Stimulated activated CD4-positive, alpha-beta T cell treated with anti-CD3 and anti-CD28 coated beads, Interleukin-1b, Interleukin-23, amount 100 ng/mL, for 24 hours (primary cell): ENCODE measurements around the gene HOXD8.

Source experiments
- DNase-seq, 4 experiments: peaks; one replicate each; pipeline ENCODE4 v3.0.0-alpha.2; 2020; ENCODE audit warnings: low read depth in 4 of 4, low spot score in 1 of 4

The HOXD8 gene

GRCh38 chr2:176102309-176102866, 27.1 kb upstream of the HOXD8 start:
- DNase-seq, result no peak

DNA sequence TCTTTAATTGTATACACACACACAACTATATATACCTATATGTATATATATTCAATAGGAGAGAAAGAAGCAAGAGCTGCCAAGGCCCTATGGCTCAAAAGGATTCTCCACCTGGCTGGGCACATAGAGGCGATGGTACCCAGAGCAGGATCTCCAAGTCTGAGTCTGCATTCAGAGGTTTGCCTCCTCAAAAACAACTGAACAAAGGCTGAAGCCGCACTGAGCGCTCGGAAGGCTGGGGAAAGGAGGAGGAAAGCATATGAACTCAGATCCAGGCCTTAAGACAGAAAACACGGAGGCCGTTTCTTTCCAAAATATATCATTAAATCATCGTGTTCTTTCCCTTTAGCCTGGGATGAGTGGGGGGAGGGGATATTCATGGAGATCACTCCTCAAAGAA, 26.3 kb upstream of the HOXD8 start:
- no peak for DNase-seq

DNA sequence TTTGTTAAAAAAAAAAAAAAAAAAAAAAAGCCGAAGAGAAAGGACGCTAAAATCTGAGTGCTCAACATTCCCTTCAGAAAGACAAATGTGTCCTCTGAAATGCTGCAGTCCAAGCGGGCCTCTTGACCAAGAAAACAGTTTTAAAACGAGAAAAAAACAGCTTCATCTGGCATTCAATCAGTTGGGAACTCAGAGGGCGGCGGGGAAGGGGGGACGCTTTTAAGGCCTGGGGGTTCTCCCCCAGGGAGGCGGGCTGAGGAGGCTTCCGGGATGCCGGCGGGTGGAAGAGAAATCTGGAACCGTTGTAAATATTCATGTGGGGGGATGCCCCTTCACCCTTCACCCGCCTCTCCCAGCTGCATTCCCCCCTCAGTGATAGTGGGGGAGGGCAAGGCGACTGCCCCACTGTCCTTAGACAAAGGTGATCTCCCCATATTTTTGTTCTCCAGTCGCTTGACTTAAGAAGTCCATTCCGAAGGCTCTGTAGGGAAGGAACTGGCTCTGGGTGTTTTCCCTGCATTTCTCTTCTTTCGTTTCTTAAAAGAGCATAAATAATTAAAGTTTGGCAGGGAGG, 25.7 kb upstream of the HOXD8 start:
- DNase-seq, result no peak

DNA sequence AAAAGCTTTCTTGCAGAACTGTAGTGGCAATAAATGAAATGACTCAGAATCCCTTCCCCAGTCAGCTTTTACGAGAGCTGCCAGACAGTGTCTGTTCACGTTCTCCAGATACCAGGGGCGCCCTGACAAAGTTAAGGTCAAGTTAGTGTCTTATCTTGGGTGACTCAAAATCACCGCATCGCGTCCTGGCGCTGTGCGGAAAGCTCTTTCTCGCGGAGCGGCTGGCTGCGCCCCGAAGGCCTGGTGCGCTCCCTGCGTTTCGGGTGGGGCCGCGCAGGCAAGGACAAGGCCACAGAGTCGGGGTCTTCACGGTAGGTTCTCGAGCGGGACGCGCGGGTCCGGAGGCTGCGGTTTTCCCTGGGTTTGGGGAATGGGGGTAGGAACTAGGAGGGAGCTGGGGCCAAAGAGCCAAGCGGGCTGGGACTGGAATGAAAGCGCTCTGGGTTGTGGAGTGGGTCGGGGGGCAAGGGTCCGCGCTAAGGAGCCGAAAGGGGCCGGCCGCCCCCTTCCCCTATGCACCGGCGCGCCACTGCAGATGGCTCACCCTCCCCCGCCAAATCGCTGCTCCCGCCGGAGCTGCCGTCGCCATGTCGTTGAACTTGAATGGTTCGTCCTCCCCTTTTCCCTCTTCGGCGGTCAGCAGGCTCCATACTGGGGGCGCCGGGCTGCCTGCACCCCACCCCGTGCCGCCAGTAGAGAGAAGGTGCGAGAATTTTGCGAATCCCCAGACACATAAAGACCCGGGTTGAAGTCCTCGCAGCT, 25.0 kb upstream of the HOXD8 start:
- DNase-seq, result no peak

DNA sequence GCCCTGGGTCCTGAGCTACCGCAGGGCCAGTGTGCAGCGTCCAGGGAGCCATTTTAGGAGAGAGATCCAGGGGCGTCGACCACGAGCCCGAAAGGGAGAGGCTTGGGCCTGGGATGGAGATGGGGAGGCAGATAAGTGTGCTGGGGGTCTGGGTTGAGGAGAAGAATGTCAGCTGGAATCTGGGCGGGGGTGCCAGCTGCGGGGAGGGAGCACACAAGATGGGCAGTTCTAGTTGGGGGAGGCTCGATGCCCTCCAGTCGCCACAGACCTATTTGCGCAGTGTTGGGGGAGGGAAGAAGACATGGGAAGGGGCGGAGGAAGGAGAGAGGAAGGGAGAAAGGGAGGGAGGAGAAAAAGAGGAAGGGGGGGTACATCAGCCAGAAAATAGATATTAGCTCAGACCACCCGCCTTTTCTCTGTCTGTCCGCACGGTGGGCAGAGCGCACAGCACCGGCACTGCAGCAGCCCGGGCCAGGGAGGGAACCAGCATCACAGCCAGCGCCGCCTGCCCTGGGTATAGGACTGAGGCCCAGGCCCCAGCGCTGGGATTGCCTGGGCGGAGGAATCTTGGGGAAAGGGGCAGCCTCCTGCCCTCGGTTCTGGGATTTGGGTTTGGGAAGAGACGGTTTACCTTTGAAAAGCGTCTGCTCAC, 24.3 kb upstream of the HOXD8 start:
- DNase-seq, result no peak

DNA sequence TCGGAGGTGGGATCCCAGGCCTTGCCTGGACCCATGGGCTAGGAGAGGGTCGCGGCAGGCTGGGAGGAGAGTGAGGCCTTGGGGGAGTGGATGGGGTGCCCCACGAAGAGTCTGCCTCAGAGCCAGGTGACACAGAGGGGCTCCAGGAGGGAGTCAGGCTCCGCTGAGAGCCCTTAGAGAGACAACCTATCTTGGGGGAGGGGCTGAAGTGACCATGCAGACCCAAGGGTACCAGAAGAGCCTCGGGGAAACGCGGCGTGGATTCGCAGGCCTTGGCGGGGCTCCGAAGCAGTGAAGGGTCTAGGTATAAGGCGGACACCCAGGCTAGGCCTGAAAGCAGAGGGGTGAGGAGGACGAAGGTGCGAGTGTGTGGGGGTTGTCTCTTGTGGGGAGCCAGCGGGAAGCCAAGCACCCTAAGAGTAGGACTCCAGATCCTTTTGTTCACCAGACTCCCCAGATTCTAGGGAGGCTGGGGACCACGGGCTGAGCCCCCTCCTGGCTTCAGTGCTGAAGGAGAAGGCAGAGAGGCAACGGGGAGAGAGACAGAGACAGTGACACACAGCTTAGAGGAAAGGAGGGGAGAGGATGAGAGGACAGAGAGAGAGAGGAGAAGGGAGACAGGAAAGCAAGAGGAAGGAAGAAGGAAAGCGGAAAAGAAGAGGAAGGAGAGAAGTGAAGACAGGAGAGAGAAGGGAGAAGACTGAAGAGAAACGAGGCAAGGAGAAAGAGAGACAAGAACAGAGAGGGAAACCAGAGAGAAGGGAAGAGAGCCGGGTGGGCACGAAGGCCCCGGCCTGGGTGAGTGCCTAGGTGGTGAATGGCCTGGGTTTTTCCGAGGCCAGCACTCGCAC, 23.6 kb upstream of the HOXD8 start:
- DNase-seq, result no peak

DNA sequence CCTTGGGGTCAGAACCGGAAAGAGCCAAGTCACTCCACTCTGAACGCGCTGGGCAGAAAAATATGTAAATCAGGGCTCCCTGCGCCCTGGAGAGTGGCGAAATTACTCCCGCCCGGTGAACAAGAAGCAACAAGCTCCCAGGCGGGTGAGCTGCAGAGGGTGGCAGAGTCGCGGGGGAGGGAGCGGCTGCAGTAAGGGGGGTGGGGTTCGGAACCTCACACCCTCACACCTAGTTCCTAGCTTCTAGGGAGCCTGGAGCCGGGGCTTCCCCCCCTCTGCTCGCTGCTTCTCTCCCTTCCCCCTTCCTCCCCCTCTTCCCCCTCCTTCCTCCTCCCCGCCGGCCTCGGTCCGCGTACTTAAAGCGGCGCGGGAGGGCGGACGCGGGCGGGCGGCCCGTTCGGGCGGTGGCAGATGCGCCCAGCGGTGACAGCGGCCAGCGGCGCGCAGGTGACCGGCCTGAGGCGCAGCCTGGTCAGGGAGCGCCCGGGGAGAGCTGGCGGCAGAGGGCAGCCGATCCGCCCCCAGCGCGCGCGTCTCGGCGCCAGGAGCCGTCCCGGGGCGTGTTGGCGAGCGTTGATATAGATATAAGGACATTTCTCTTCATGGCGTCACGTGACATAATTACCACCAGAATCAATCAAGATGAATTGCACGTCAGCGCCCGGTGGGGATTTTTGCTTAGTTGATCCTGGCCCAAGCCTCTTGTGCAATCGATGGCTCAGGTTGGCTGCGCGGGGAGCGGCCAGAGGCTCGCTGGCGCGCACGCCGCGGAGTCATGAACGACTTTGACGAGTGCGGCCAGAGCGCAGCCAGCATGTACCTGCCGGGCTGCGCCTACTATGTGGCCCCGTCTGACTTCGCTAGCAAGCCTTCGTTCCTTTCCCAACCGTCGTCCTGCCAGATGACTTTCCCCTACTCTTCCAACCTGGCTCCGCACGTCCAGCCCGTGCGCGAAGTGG, 22.6 kb upstream of the HOXD8 start, which contains the start of gene HOXD11:
Gene HOXD11, plus strand, starts transcription at position 700 of the 959 bp plus-strand sequence. Its CDS starts 76 bp downstream, at position 776.
- no peak for DNase-seq

DNA sequence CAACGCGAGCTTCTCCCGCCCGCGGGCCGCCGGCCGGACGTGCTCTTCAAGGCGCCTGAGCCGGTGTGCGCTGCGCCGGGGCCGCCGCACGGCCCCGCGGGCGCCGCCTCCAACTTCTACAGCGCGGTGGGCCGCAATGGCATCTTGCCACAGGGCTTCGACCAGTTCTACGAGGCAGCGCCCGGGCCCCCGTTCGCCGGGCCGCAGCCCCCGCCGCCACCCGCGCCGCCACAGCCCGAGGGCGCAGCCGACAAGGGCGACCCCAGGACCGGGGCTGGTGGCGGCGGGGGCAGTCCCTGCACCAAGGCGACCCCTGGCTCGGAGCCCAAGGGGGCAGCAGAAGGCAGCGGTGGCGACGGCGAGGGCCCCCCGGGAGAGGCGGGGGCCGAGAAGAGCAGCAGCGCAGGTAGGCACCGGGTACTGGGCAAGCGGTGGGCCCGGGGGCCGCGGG, 21.7 kb upstream of the HOXD8 start:
- DNase-seq, result no peak

- no peak for DNase-seq
Observed at GRCh38 chr2:176109192-176109901, 20.2 kb upstream of the HOXD8 start.

DNA sequence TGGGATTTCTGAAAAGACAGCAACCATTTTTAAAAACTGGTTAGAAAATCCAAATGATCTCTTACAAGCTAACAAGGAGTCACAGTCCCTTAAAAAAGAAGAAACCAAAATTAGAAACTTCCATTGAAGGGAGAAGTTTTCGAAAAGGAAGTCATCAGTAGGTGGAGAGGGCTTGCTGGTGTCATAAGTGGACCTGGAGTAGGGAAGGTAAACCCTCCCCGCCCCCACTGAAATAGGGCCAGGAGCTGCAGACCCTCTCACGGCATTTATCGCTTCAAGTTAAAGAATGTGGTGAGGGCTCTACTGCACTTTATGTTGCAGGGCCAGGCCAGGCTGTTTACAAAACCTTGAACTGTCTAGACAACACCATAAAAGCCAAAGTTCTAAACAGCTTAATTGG, 19.6 kb upstream of the HOXD8 start:
- no peak for DNase-seq

DNA sequence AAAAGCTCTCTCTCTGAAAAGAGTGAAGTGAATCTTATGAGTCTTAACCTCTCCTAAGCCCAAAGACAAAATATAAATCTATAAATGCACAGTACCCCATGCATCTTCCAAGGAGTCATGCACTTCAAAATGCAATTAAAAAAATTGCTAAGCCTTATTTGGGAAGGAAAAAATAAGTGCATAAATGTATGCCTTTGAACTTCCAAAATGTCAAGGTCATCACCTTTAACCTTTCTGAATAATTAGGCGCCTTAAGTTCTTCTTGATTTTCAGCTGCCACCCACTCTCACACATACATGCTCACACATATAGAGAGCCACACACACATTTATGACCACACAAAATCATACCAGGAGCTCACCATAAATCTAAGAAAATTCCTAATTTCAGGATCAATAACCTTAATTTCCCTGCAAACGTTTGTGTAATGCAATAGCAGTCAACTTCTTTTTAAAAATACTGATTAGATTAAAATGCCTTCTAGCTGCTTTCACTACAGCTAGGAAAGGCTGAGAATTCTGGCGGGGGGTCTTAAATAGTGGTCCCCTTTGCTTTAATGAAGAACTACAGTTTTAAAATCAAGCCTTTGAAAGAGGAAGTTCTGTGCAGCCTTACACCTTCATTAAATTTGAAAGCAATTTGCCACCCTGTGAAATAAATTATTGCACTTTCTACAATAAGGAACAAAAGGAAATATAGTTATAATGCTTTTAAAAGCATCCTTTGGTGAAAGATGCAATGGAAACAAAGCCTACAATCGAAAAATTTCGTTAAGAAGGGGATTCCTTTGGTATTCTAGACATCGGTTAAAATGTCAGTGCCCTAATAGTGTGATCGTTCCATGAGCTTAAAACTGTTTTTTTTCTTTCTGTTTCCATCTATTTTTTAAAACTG, 18.8 kb upstream of the HOXD8 start:
- no peak for DNase-seq

DNA sequence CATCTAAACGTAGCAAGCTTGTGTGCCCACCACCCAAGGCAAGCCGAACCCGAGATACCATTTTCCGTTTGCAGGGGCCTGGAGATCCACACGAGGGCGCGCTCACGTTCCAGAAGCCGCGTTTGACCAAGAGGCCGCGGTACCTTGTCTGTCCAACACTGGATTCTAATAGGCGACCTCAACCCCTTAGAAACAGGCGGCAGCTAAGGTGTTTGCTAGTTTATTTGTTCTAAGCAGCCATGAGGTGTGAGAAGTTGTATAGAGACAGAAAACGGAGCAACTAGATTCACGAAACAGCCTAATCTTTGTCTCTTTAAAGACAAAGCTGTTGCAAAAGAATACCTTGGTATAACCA, 18.2 kb upstream of the HOXD8 start:
- no peak for DNase-seq

DNA sequence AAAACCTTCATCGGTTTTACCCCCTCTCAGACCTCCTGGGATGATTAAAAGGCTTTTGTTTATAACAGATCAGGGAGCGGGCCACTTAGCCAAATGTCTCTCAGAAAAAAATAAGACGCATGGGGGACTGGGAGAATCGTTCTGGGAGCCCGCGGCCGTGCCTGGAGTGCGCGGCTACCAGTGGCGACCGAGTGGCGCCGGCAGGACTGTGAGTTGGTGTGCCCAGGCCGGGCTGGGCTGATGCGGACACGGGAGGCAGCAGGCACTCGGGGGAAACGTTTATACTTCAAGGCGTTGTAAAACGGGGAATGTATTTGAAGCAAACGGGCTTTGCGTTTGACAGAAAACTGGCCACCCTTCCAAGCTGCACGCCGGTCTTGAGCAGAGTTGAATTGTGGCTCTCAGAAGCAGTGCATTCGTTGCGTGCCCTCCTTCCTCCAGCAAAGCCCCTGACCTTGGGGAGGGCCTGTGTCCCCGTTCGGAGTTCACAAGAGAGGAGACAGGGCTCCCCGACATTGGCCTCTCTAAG, 17.6 kb upstream of the HOXD8 start:
- no peak for DNase-seq

- no peak for DNase-seq
Observed at GRCh38 chr2:176112375-176113302, 16.9 kb upstream of the HOXD8 start.

- no peak for DNase-seq
Observed at GRCh38 chr2:176114120-176114929, 15.2 kb upstream of the HOXD8 start.

DNA sequence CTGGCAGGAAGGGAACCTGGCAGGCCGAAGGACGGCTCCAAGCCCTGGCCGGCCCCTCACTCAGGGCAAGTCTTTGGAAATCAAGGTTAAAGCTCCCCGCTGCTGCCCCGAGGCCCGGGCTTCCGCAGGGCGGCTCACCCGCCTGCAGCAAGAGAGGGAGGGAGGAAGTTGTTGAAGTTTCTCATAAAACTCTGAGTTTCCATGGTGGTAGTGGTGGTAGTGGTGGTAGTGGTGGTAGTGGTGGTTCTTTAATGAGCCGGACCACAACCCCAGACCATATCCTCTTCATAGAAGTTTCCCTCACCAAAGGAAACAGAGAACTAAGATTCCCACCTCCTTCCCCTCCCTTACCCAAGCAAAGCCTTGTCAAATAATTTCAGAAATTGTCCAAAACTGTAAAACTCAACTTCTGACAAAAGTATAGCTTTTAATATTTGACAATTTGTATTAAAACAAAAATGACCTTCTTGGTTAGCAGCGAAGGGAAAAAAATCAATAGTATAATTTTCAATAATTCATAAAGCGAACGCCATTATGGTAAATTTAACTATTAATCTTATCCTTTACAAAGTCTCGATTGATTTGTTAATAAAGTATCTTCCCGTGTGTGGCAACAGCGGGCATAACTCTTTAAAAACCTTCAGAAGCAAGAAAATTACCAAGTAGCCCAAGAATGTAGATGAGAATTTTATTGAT, 14.4 kb upstream of the HOXD8 start:
- DNase-seq, result no peak
